Neural cell (in vitro differentiated cells): Measurements from ENCODE around the gene PDE1C. TPM values are rescaled to one million over a fixed set of nuclear protein-coding genes. Genes with fewer than 3 reads are reported as not detected.

Experiments
- H2AFZ ChIP-seq: fragments of 200-600, 300-800 bp; sonication (generic), shearing (Covaris generic); 2 replicates; pipeline ENCODE4 v1.6.0; 2014; ENCODE audit warnings: low read depth, mild to moderate bottlenecking, antibody characterized with exemption, low read length, moderate library complexity
- H3F3A ChIP-seq: fragments of 200-600 bp; shearing (Covaris generic); 2 replicates; pipeline ENCODE4 v1.6.1; 2016; ENCODE audit warnings: mild to moderate bottlenecking, moderate library complexity, mixed read lengths, antibody characterized with exemption, low read length; ENCODE audit not compliant: insufficient read depth, poor library complexity, severe bottlenecking
- H3K27ac ChIP-seq: fragments of 200-600, 300-800 bp; sonication (generic), shearing (Covaris generic); 2 replicates; pipeline ENCODE4 v1.5.1; 2014; ENCODE audit warnings: mild to moderate bottlenecking, low read length, moderate library complexity
- H3K27me3 ChIP-seq: fragments of 300-800, 200-600 bp; sonication (generic), shearing (Covaris generic); 2 replicates; pipeline ENCODE4 v1.6.0; 2014; ENCODE audit warnings: mild to moderate bottlenecking, low read depth, low read length, moderate library complexity; ENCODE audit not compliant: insufficient read depth
- H3K36me3 ChIP-seq: fragments of 300-800, 200-600 bp; sonication (generic), shearing (Covaris generic); 2 replicates; pipeline ENCODE4 v1.5.1; 2014; ENCODE audit warnings: mild to moderate bottlenecking, antibody characterized with exemption, low read length, moderate library complexity; ENCODE audit not compliant: insufficient read depth
- H3K4me2 ChIP-seq: fragments of 300-800, 200-600 bp; sonication (generic), shearing (Covaris generic); 2 replicates; pipeline ENCODE4 v1.6.0; 2014; ENCODE audit warnings: mild to moderate bottlenecking, low read length
- H3K4me3 ChIP-seq: fragments of 300-800, 200-600 bp; sonication (generic), shearing (Covaris generic); 2 replicates; pipeline ENCODE4 v1.5.1; 2014; ENCODE audit warnings: mild to moderate bottlenecking, low read length, moderate library complexity
- H3K79me2 ChIP-seq: fragments of 200-600 bp; shearing (Covaris generic); replicated peaks from 2 replicates; pipeline ENCODE4 v1.6.0; 2014; ENCODE audit warnings: mild to moderate bottlenecking, low read length, moderate library complexity; ENCODE audit not compliant: insufficient read depth
- H3K9ac ChIP-seq: fragments of 300-800, 200-600 bp; sonication (generic), shearing (Covaris generic); 2 replicates; pipeline ENCODE4 v1.6.1; 2016; ENCODE audit warnings: mild to moderate bottlenecking, low read length, mixed read lengths
- H3K9me2 ChIP-seq: fragments of 200-600 bp; shearing (Covaris generic); 2 replicates; pipeline ENCODE4 v1.6.1; 2016; ENCODE audit warnings: mild to moderate bottlenecking, low read length, mixed read lengths; ENCODE audit not compliant: insufficient read depth
- H3K9me3 ChIP-seq: fragments of 200-600, 300-800 bp; sonication (generic), shearing (Covaris generic); 2 replicates; pipeline ENCODE4 v1.6.1; 2016; ENCODE audit warnings: mild to moderate bottlenecking, mixed run types, low read length, moderate library complexity, mixed read lengths
- H4K20me1 ChIP-seq: fragments of 200-600 bp; shearing (Covaris generic); 2 replicates; pipeline ENCODE4 v1.6.1; 2016; ENCODE audit warnings: mild to moderate bottlenecking, mixed run types; ENCODE audit not compliant: insufficient read depth
- EP300 ChIP-seq: fragments of 450-650 bp; conservative IDR thresholded peaks from 2 replicates; pipeline ENCODE4 v1.6.1; 2014; ENCODE audit warnings: antibody characterized with exemption, mild to moderate bottlenecking, moderate library complexity; ENCODE audit not compliant: poor library complexity, severe bottlenecking
- EZH2 ChIP-seq: fragments of 200-600, 300-800 bp; shearing (Covaris generic), sonication (generic); IDR thresholded peaks from 2 replicates; pipeline ENCODE4 v1.6.1; 2014; ENCODE audit warnings: antibody characterized with exemption, low read length, borderline replicate concordance, mild to moderate bottlenecking; ENCODE audit not compliant: insufficient read depth, poor library complexity, severe bottlenecking
- POLR2AphosphoS5 ChIP-seq: IDR thresholded peaks from 2 replicates; pipeline ENCODE4 v1.6.1; 2012
- RAD21 ChIP-seq: fragments of 450-650 bp; conservative IDR thresholded peaks from 2 replicates; pipeline ENCODE4 v1.6.1; 2014; ENCODE audit warnings: antibody characterized with exemption, mild to moderate bottlenecking, moderate library complexity
- REST ChIP-seq: IDR thresholded peaks from 2 replicates; pipeline ENCODE4 v1.6.1; 2012; ENCODE audit warnings: borderline replicate concordance
- SMC3 ChIP-seq: fragments of 450-650 bp; conservative IDR thresholded peaks from 2 replicates; pipeline ENCODE4 v1.6.1; 2014; ENCODE audit warnings: antibody characterized with exemption, mild to moderate bottlenecking, moderate library complexity; ENCODE audit not compliant: poor library complexity
- TAF1 ChIP-seq: IDR thresholded peaks from 2 replicates; pipeline ENCODE4 v1.6.1; 2012; ENCODE audit warnings: low read depth
- polyA plus RNA-seq: library from polyadenylated mRNA; depleted of rRNA; stranded (reverse); fragments of >200 nt; gene quantifications from 2 replicates; pipeline ENCODE4 v1.2.3, GENCODE V29; 2014
- TF ChIP-seq, protein P1 (sequence below): fragments of 450-650 bp; IDR thresholded peaks from 2 replicates; pipeline ENCODE4 v1.5.1; 2014; ENCODE audit warnings: antibody characterized with exemption, mild to moderate bottlenecking, moderate library complexity; ENCODE audit not compliant: poor library complexity, severe bottlenecking

The PDE1C gene
- polyA plus RNA-seq, 1 donor from 2014 or later: 6.6 TPM

- Histone ChIP-seq H3K36me3 (no peaks in the 10 kb centered on the region), H2AFZ (no peak overlapping the region), H3K4me3 (no peak overlapping the region), H3K9me2 (no peaks in the 10 kb centered on the region), H4K20me1 (no peaks in the 10 kb centered on the region), H3K27ac (no peak overlapping the region), H3K4me2 (no peak overlapping the region), H3K27me3 (no peaks in the 10 kb centered on the region), H3F3A (no peaks in the 10 kb centered on the region), H3K9me3 (no peaks in the 10 kb centered on the region), H3K79me2 (no peaks in the 10 kb centered on the region), H3K9ac (no peak overlapping the region)
- TF ChIP-seq TAF1: no peak
- no peak for TF ChIP-seq REST
- TF ChIP-seq POLR2AphosphoS5: no peak
- TF ChIP-seq, protein P1, sequence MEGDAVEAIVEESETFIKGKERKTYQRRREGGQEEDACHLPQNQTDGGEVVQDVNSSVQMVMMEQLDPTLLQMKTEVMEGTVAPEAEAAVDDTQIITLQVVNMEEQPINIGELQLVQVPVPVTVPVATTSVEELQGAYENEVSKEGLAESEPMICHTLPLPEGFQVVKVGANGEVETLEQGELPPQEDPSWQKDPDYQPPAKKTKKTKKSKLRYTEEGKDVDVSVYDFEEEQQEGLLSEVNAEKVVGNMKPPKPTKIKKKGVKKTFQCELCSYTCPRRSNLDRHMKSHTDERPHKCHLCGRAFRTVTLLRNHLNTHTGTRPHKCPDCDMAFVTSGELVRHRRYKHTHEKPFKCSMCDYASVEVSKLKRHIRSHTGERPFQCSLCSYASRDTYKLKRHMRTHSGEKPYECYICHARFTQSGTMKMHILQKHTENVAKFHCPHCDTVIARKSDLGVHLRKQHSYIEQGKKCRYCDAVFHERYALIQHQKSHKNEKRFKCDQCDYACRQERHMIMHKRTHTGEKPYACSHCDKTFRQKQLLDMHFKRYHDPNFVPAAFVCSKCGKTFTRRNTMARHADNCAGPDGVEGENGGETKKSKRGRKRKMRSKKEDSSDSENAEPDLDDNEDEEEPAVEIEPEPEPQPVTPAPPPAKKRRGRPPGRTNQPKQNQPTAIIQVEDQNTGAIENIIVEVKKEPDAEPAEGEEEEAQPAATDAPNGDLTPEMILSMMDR: peak; percentile 36
- no peak for TF ChIP-seq EP300
- TF ChIP-seq SMC3: no peak
- no peak for TF ChIP-seq RAD21
Observed at GRCh38 chr7:31763548-31763947, 306.7 kb downstream of the PDE1C start.

GRCh38 chr7:31761646-31762045, 308.6 kb downstream of the PDE1C start:
- no peaks in the 10 kb centered on the region for H3K27me3 ChIP-seq
- no peaks in the 10 kb centered on the region for H3K79me2 ChIP-seq
- H2AFZ ChIP-seq: no peak overlapping the region
- H3K9me3 ChIP-seq: no peaks in the 10 kb centered on the region
- no peaks in the 10 kb centered on the region for H3F3A ChIP-seq
- no peak overlapping the region for H3K9ac ChIP-seq
- no peak overlapping the region for H3K4me2 ChIP-seq
- no peak for TF ChIP-seq SMC3
- TF ChIP-seq, protein P1: no peak
- no peak for TF ChIP-seq REST
- no peak for TF ChIP-seq EP300
- TF ChIP-seq POLR2AphosphoS5: no peak
- TF ChIP-seq TAF1: no peak
- TF ChIP-seq EZH2: no peak
- no peak for TF ChIP-seq RAD21
- no peaks in the 10 kb centered on the region for H3K36me3 ChIP-seq
- H4K20me1 ChIP-seq: no peaks in the 10 kb centered on the region
- no peak overlapping the region for H3K27ac ChIP-seq
- no peak overlapping the region for H3K4me3 ChIP-seq
- H3K9me2 ChIP-seq: no peaks in the 10 kb centered on the region
